Parathyroid adenoma (tissue), 2 donors: ENCODE data around the gene MYO18B.

Experiments
- H2AFZ ChIP-seq: fragments of 300-600 bp; sonication (generic); one replicate; pipeline ENCODE4 v1.7.0; 2017; ENCODE audit warnings: antibody characterized with exemption, mild to moderate bottlenecking
- H3K27ac ChIP-seq: fragments of 300-600 bp; sonication (generic); one replicate; pipeline ENCODE4 v1.7.0; 2017
- H3K27me3 ChIP-seq: fragments of 300-600 bp; sonication (generic); one replicate; pipeline ENCODE4 v1.7.0; 2017; ENCODE audit warnings: low read length; ENCODE audit not compliant: control insufficient read depth, insufficient read depth
- H3K36me3 ChIP-seq: fragments of 300-600 bp; sonication (generic); one replicate; pipeline ENCODE4 v1.7.0; 2017; ENCODE audit warnings: low read length; ENCODE audit not compliant: control insufficient read depth, insufficient read depth
- H3K4me1 ChIP-seq: fragments of 300-600 bp; sonication (generic); one replicate; pipeline ENCODE4 v1.7.0; 2017; ENCODE audit warnings: control low read depth
- H3K4me2 ChIP-seq: fragments of 300-600 bp; sonication (generic); one replicate; pipeline ENCODE4 v1.7.0; 2017; ENCODE audit warnings: low read length
- H3K4me3 ChIP-seq: fragments of 300-600 bp; sonication (generic); one replicate; pipeline ENCODE4 v1.7.0; 2017; ENCODE audit warnings: low read depth, low read length
- H3K79me2 ChIP-seq: fragments of 300-600 bp; sonication (generic); one replicate; pipeline ENCODE4 v1.7.0; 2017; ENCODE audit warnings: control low read depth
- H3K9ac ChIP-seq: fragments of 300-600 bp; sonication (generic); one replicate; pipeline ENCODE4 v1.7.0; 2017; ENCODE audit warnings: mild to moderate bottlenecking
- H3K9me3 ChIP-seq: fragments of 300-600 bp; sonication (generic); one replicate; pipeline ENCODE4 v1.7.0; 2017; ENCODE audit warnings: low read length; ENCODE audit not compliant: control insufficient read depth
- TF ChIP-seq, protein P1 (sequence below): fragments of 300-600 bp; sonication (generic); IDR thresholded peaks from one replicate; pipeline ENCODE4 v1.7.0; 2017; ENCODE audit warnings: antibody characterized with exemption, mild to moderate bottlenecking
- donor health status: primary hyperparathyroidism.

MYO18B gene

DNA sequence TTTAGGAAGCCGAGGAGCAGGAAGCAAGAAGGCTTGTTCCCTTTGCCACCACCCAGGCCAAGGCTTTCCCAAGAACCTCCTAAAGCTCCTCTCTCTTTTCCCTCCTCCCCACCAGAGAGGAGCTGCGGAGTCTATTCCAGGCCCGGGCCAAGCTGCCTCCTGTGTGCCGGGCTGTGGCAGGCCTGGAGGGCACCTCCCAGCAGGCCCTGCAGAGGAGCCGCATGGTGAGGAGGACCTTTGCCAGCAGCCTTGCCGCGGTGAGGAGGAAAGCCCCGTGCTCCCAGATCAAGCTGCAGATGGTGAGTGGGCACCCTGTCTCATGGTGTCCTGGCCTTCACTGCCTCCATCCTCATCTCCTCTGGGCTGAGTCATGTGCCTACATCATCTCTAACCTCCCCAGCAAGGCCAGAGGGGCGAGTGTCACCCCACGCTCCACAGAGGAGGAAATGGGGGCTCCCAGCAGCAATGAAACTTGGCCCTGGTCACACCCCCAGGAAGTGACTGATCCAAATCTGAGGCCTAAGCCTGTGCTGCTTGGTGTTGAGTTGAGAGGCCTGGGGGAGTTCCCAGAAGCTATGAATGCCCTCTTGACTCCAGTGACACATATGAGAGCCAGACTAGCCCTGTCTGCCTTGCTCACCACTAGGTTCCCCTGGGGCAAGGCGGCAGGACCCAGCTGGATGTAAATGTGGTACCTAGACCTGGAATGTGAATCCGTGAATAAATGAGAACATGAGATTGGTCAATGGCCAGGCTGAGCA, 104.2 kb downstream of the MYO18B start:
- no peaks in the 10 kb centered on the region for H3K27me3 ChIP-seq
- no peak overlapping the region for H3K4me3 ChIP-seq
- H2AFZ ChIP-seq, result no peak overlapping the region
- no peak overlapping the region for H3K27ac ChIP-seq
- TF ChIP-seq, protein P1, sequence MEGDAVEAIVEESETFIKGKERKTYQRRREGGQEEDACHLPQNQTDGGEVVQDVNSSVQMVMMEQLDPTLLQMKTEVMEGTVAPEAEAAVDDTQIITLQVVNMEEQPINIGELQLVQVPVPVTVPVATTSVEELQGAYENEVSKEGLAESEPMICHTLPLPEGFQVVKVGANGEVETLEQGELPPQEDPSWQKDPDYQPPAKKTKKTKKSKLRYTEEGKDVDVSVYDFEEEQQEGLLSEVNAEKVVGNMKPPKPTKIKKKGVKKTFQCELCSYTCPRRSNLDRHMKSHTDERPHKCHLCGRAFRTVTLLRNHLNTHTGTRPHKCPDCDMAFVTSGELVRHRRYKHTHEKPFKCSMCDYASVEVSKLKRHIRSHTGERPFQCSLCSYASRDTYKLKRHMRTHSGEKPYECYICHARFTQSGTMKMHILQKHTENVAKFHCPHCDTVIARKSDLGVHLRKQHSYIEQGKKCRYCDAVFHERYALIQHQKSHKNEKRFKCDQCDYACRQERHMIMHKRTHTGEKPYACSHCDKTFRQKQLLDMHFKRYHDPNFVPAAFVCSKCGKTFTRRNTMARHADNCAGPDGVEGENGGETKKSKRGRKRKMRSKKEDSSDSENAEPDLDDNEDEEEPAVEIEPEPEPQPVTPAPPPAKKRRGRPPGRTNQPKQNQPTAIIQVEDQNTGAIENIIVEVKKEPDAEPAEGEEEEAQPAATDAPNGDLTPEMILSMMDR, result no peak
- H3K79me2 ChIP-seq, result no peaks in the 10 kb centered on the region
- no peaks in the 10 kb centered on the region for H3K36me3 ChIP-seq
- no peak overlapping the region for H3K9ac ChIP-seq
- no peaks in the 10 kb centered on the region for H3K4me1 ChIP-seq
- H3K9me3 ChIP-seq, result no peaks in the 10 kb centered on the region
- no peak overlapping the region for H3K4me2 ChIP-seq

DNA sequence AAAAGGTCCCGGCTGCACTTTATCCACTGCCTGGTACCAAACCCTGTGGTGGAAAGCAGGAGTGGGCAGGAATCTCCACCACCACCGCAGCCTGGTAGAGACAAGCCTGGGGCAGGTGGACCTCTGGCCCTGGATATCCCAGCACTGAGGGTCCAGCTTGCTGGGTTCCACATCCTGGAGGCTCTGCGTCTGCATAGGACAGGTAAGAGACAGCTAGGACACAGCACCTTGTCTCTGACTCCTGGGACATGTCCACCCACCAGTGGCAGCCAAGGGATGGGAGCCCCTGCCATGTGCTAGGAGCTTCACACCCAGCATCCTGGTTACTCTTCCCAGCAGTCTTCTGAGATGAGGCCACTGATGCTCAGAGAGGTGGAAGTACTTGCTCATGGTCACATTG, 105.5 kb downstream of the MYO18B start:
- H2AFZ ChIP-seq, result no peak overlapping the region
- H3K4me1 ChIP-seq, result no peaks in the 10 kb centered on the region
- no peaks in the 10 kb centered on the region for H3K79me2 ChIP-seq
- no peak overlapping the region for H3K4me2 ChIP-seq
- no peak overlapping the region for H3K9ac ChIP-seq
- H3K27me3 ChIP-seq, result no peaks in the 10 kb centered on the region
- TF ChIP-seq, protein P1, result no peak
- H3K9me3 ChIP-seq, result no peaks in the 10 kb centered on the region
- H3K27ac ChIP-seq, result no peak overlapping the region
- H3K4me3 ChIP-seq, result no peak overlapping the region
- H3K36me3 ChIP-seq, result no peaks in the 10 kb centered on the region

DNA sequence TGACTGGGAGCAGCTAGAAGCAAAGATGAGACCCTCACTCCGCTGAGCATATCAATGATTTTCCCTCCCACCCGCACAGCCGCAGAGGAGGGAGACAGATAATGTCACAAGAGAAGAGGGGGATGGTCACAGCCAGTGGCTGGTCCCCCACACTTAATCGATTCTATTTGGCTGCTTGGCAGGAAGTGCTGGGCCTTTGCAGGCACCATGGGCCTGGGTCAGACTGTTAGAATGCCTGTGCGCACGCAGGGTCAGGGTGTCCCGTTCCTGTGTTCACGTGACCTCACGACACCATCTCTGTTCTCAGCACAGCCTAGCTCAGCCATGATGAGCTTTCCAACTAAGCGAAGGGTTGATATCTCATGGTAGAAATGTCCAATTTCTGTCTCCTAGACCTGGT, 107.0 kb downstream of the MYO18B start:
- Histone ChIP-seq H3K36me3 (no peaks in the 10 kb centered on the region), H3K27ac (no peak overlapping the region), H3K4me3 (no peak overlapping the region), H3K4me2 (no peak overlapping the region), H3K9ac (no peak overlapping the region), H2AFZ (no peak overlapping the region), H3K4me1 (no peaks in the 10 kb centered on the region), H3K9me3 (no peaks in the 10 kb centered on the region), H3K27me3 (no peaks in the 10 kb centered on the region), H3K79me2 (no peaks in the 10 kb centered on the region)
- TF ChIP-seq, protein P1, result no peak

DNA sequence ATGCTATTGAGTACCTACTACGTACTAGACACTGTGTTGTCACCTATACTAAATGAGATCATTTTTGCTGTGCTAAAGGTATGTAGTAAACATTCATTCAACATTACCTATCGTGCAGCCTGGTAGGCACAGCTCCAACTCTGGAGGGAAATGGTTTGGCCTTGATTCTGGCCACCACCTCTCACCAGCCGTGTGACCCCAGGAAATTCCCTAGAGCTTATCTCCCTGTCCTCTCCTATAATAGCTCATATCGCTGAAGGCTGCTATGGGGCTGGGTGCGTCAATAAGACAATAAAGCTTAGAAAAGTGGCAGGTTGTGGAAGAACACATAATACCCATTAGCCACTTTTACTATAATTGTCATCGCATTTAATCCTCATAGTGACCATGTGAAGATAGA, 107.5 kb downstream of the MYO18B start:
- H3K9ac ChIP-seq, result no peak overlapping the region
- no peak overlapping the region for H3K27ac ChIP-seq
- TF ChIP-seq, protein P1, result no peak
- H2AFZ ChIP-seq, result no peak overlapping the region
- H3K4me1 ChIP-seq, result no peaks in the 10 kb centered on the region
- H3K9me3 ChIP-seq, result no peaks in the 10 kb centered on the region
- no peaks in the 10 kb centered on the region for H3K27me3 ChIP-seq
- no peaks in the 10 kb centered on the region for H3K79me2 ChIP-seq
- H3K4me3 ChIP-seq, result no peak overlapping the region
- no peaks in the 10 kb centered on the region for H3K36me3 ChIP-seq
- no peak overlapping the region for H3K4me2 ChIP-seq

DNA sequence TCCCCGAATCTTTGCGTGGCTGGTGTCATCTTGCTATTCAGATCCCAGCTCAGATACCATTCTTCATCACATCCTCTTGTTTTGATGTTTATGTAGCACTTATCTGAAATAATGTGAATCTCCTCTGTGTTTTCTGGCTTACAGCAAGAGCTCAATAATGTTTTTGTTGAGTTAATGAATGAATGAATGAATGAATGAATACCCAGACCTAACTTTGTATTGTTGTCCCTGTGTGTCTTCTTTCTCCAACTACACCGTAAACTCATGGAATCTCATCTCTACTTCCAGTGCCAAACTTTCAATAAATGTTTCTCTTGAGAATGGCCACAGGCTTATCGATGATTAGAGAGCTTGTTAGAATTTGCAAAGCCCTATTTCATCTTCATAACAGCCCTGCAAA, 110.2 kb downstream of the MYO18B start:
- Histone ChIP-seq H3K27me3 (no peaks in the 10 kb centered on the region), H3K36me3 (no peaks in the 10 kb centered on the region), H3K27ac (no peak overlapping the region), H3K79me2 (no peaks in the 10 kb centered on the region), H2AFZ (no peak overlapping the region), H3K4me2 (no peak overlapping the region), H3K4me3 (no peak overlapping the region), H3K4me1 (no peaks in the 10 kb centered on the region), H3K9ac (no peak overlapping the region), H3K9me3 (no peaks in the 10 kb centered on the region)
- TF ChIP-seq, protein P1, result no peak
